GM13976 (cell line): ENCODE data around the gene EME2.

Experiments
- DNase-seq: peaks from one replicate; pipeline ENCODE4 v3.0.0; 2012; ENCODE audit warnings: low spot score
- in situ Hi-C: fragments of 300-500 bp; cut with MboI; formaldehyde crosslinking; loops from one replicate; pipeline ENCODE4 v1.12.0; 2022; ENCODE audit warnings: low sequenced_read_pairs, mixed read lengths, inconsistent platforms; ENCODE audit not compliant: unreplicated experiment
- TF ChIP-seq, protein P1 (sequence below): IDR thresholded peaks from 2 replicates; pipeline ENCODE4 v1.5.1; 2012; ENCODE audit warnings: borderline replicate concordance, mild to moderate bottlenecking; ENCODE audit not compliant: insufficient read depth; ENCODE audit errors: extremely low read depth, missing control alignments, control extremely low read depth

The EME2 gene

DNA sequence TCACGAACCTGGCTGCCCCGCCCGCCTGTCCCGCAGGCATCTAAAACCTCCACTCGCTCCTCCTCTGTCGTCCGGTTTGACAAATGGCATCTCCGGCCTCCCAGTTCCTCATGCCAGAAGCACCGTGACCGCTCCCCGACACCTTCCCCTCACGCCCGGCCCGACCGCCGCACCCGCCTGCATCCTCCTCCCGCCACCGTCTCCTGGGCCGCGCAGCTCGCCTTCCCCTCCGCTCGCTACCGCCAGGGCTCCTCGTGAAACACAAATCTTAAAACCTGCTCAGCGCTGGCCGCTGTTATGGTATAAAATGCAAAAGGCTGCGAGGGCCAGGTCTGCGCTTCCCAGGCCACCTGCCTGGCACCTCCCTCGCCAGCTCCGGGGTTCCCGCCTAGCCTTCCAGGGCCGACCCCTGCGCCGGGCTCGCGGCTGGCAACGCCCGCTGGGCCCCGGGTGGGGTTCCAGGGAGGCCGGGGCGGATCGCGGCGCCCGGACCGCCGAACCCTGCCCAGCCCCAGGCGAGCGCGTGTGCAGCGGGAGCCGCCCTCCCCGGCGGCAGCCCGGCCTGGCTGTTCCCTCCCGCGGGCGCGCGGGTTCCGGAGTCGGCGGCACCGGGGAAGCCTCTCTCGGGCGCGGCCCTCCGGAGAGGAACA is 9.3 kb downstream of the EME2 start:
- TF ChIP-seq, protein P1, sequence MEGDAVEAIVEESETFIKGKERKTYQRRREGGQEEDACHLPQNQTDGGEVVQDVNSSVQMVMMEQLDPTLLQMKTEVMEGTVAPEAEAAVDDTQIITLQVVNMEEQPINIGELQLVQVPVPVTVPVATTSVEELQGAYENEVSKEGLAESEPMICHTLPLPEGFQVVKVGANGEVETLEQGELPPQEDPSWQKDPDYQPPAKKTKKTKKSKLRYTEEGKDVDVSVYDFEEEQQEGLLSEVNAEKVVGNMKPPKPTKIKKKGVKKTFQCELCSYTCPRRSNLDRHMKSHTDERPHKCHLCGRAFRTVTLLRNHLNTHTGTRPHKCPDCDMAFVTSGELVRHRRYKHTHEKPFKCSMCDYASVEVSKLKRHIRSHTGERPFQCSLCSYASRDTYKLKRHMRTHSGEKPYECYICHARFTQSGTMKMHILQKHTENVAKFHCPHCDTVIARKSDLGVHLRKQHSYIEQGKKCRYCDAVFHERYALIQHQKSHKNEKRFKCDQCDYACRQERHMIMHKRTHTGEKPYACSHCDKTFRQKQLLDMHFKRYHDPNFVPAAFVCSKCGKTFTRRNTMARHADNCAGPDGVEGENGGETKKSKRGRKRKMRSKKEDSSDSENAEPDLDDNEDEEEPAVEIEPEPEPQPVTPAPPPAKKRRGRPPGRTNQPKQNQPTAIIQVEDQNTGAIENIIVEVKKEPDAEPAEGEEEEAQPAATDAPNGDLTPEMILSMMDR, result no peak
- in situ Hi-C loops, result no loop called here
- DNase-seq, result no peak

DNA sequence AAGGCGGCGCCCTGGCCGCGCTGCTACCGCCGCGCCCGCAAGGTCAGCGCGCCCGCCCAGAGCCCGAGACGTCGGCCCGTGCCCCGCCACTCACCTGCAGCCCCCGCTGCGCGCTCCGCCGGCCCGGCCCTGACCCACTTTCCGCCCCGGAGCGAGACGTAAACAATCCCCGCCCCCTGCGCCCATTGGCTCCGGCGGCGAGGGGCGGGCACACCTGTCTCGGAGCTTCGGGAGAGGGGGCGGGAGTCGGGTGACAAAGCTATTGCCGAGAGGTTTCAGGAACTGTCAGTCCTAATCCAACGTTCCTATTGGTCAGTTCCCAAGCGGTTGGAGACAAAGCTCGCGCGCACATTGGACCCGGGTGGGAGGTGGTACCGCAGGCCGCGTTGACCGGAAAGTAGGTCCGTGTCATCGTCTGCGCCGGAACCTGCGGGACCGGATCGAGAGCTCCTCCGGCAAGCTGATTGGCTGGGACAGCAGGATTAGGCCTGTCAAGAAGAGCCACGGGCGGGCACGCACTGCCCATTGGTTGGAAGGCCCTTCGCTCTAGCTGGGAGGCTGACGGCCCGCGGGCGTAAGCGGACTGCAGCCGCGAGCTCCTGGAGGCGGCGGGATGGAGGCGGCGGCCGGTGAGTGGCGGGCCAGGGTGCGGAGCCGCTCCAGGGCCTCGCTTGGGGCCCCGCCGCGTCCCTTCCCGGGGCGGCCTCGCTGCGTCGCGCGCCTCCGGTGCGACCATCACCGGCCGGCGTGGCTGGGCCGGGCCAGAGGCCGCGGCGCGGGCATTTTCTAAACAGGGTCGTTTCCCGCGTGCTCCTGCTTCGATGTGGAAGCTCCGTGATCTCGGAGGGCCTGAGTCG is 10.0 kb downstream of the EME2 start, which contains the start of the genes NUBP2 and SPSB3:
NUBP2 (plus strand) TSS at position 553 of the 857 bp plus-strand sequence; CDS start at position 614, 61 bp downstream.
SPSB3 (minus strand) TSS at position 164 of the 857 bp plus-strand sequence. CDS start 1,088 bp downstream, outside the sequence.
- DNase-seq, result peak; percentile 99
- in situ Hi-C loops, result no loop called here
- TF ChIP-seq, protein P1, result no peak

DNA sequence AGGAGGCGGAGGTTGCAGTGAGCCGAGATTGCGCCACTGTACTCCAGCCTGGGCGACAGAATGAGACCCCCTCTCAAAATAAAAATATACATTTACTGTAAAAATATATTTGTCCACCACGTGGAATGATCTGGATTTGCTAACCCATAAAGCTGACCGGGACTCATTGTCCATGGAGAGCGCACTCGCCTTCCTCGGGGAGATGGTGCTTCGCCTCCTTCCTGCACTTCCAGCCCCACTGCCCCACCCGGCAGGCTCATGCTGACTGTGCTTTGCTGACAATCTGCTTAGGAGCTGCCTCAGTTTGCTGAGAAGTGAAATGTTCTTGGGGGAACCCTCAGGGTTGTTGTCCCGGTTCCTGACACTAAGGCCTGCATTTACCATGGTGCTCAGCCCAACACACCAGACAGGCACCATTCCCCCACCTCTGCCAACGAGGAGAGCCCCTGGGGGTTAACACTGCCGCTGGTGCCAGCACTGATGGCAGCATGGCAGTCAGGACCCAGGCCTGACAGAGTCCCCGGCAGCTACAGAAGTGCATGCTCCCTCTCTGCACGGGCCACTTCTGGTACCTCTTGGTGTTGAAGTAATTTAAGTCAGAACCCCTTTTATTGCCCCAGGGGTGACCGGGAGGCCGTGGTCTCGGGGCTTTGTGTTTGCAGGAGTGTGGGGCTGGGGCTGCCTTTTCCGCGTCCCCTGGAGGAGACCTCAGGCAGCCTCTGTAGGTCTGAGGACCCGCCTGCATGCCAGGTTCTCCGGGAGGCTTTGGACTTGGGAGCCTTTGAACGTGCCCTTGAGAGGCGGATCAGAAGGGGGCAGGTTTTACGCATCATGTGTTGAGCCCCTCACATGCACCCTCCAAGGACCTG is 12.6 kb downstream of the EME2 start:
- TF ChIP-seq, protein P1, result no peak
- in situ Hi-C loops, result no loop called here

DNA sequence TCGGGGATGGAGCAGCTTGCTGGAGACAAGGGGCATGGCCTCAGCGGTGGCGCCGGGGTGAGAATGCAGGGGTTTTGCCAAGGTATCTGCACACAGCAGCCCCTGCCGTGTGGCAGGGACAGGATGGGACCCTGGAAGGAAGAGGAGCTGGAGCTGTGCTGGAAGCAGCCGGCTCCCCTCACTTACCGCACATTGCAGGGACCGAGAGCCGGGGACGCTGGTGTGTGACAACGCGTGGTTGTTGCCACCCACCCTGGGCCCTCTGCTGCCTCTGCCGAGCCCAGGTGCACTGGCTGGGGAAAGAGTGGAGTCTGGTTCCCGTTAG is 13.2 kb downstream of the EME2 start:
- TF ChIP-seq, protein P1, result no peak
- in situ Hi-C loops, result no loop called here
- DNase-seq, result no peak

More for the DNA sequence above, 12.6 kb downstream of the EME2 start:
- DNase-seq, result no peak

DNA sequence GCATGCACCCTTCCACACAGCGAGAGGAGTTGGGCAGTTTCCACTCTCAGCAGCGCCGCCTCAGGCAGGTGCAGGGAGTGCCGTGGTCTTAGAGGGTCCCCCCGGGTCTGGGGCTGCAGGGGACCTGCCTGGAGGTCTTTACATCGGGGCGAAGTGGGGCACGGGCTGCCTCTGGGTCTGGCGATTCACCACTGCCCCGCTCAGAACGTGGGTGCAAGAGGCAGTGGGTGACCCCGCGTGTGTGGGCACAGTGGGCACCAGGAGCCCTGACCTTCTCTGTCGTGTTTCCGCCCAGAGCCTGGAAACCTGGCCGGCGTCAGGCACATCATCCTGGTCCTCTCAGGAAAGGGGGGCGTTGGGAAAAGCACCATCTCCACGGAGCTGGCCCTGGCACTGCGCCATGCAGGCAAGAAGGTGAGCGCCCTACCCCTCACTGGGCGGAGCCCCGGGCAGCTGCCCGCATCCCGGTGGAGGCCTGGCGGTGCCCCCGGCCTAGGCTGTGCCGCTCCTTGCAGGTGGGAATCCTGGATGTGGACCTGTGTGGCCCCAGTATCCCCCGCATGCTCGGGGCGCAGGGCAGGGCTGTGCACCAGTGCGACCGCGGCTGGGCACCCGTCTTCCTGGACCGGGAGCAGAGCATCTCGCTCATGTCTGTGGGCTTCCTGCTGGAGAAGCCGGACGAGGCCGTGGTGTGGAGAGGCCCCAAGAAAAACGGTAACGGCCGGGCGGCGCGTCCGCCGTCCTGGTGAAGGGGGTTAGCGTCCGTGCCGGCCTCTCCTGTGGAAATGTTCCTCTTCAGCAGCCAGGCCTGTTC is 13.8 kb downstream of the EME2 start:
- TF ChIP-seq, protein P1, result peak; percentile 15
- in situ Hi-C loops, result no loop called here
- no peak for DNase-seq
